ENCODE measurements around the gene NTRK2. TPM values are rescaled to one million over a fixed set of nuclear protein-coding genes. Genes with fewer than 3 reads are reported as not detected.

NTRK2 gene
- total RNA-seq, 2 experiments from 2014 or later = 0.45 to 0.65 TPM

DNA sequence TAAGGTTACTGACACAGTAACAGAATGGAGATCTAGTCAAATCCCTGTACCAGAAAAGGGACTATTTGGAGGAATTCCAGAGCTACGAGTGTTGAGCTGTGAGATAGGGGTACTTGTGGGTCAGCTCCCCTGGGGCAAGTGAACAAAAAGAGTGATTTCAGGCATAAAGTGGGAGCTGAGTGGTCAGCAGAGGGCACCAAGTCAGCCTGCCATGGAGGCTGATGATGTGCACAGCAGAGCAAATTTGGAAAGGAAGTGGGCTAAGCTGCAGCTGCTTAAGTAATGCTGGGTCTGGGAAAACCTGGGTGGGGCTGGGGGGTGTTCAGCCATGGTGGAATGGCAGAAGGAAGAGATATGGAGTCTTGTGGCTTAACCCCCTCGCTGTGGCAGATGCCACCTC lies 327.9 kb downstream of the NTRK2 start:
- CTCF ChIA-PET = interaction anchor here (1.1 kb wide), 1 partner anchor 300 kb away, joined by 3 read pairs; no protein-coding TSS in a partner anchor
- Mint-ChIP-seq H3K4me1 (ENCODE audit: low read depth) (no peaks in the 10 kb centered on the region), H3K27ac (no peak overlapping the region)

GRCh38 chr9:84998639-84999038 lies 329.1 kb downstream of the NTRK2 start:
- H3K27ac Mint-ChIP-seq = no peak overlapping the region
- ChIA-PET POLR2A (no interaction called here), CTCF (no interaction called here)
- H3K36me3 Mint-ChIP-seq = no peaks in the 10 kb centered on the region
- no peak overlapping the region for H3K4me3 Mint-ChIP-seq
- intact Hi-C loops (cut with micrococcal nuclease) = no loop called here
- peaks cover 4% of the 10 kb centered on the region for H3K9me3 Mint-ChIP-seq
- DNase-seq = no peak
- H3K4me1 Mint-ChIP-seq (ENCODE audit: low read depth) = no peaks in the 10 kb centered on the region
- H3K27me3 Mint-ChIP-seq = peaks cover 2% of the 10 kb centered on the region

More for the DNA sequence above, 327.9 kb downstream of the NTRK2 start:
- H3K27me3 Mint-ChIP-seq = peaks cover 2% of the 10 kb centered on the region
- H3K9me3 Mint-ChIP-seq = peaks cover 4% of the 10 kb centered on the region
- POLR2A ChIA-PET = no interaction called here
- no peak for DNase-seq
- intact Hi-C loops (cut with micrococcal nuclease) = no loop called here
- no peaks in the 10 kb centered on the region for H3K36me3 Mint-ChIP-seq
- H3K4me3 Mint-ChIP-seq = no peak overlapping the region

GRCh38 chr9:84999788-85000187 lies 330.3 kb downstream of the NTRK2 start:
- POLR2A ChIA-PET = no interaction called here
- no peak overlapping the region for H3K27ac Mint-ChIP-seq
- DNase-seq = no peak
- H3K4me3 Mint-ChIP-seq = no peak overlapping the region
- CTCF ChIA-PET = no interaction called here
- intact Hi-C loops (cut with micrococcal nuclease) = no loop called here
- peaks cover 4% of the 10 kb centered on the region for H3K9me3 Mint-ChIP-seq
- H3K36me3 Mint-ChIP-seq = no peaks in the 10 kb centered on the region
- H3K27me3 Mint-ChIP-seq = peaks cover 2% of the 10 kb centered on the region
- H3K4me1 Mint-ChIP-seq (ENCODE audit: low read depth) = no peaks in the 10 kb centered on the region

- H3K9me3 Mint-ChIP-seq = peaks cover 4% of the 10 kb centered on the region
- H3K4me3 Mint-ChIP-seq = no peak overlapping the region
- ChIA-PET CTCF (no interaction called here), POLR2A (no interaction called here)
- H3K27ac Mint-ChIP-seq = no peak overlapping the region
- H3K4me1 Mint-ChIP-seq (ENCODE audit: low read depth) = no peaks in the 10 kb centered on the region
- peaks cover 2% of the 10 kb centered on the region for H3K27me3 Mint-ChIP-seq
- no peak for DNase-seq
- H3K36me3 Mint-ChIP-seq = no peaks in the 10 kb centered on the region
- intact Hi-C loops (cut with micrococcal nuclease) = no loop called here
Measured at GRCh38 chr9:85001925-85002324, 332.4 kb downstream of the NTRK2 start.

DNA sequence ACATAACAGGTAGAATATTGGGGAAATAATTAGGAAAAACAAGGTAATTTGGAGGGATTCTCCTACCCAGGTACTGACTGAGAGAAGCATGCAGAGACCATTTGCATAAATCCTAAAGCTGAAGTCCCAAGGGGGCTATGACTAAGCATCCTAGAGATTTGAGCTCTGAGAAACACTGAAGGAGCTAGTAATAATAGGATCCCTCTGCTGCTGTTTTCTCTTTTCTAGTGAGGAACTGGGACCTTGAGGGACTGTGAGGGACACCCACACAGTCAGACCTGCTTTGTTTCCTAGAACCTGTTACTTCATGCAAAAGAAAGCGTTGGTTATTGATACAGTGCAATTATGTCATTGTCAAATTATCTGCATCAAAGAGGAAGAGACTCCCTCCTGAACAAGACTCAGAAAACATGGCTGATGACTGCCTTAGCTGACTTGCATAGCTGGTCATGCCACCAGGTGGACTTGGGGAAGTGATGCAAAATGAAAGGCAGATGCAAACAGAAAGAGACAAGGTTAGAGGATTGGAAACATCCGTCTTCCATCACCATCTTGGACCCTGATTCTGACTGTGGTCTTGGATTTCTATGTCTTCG lies 335.4 kb downstream of the NTRK2 start:
- Mint-ChIP-seq H3K4me3 (no peak overlapping the region), H3K36me3 (no peaks in the 10 kb centered on the region), H3K4me1 (ENCODE audit: low read depth) (no peaks in the 10 kb centered on the region), H3K9me3 (peaks cover 4% of the 10 kb centered on the region), H3K27me3 (no peaks in the 10 kb centered on the region), H3K27ac (no peak overlapping the region)
- intact Hi-C loops (cut with micrococcal nuclease) = no loop called here
- CTCF ChIA-PET = no interaction called here
- no peak for DNase-seq
- POLR2A ChIA-PET = no interaction called here

DNA sequence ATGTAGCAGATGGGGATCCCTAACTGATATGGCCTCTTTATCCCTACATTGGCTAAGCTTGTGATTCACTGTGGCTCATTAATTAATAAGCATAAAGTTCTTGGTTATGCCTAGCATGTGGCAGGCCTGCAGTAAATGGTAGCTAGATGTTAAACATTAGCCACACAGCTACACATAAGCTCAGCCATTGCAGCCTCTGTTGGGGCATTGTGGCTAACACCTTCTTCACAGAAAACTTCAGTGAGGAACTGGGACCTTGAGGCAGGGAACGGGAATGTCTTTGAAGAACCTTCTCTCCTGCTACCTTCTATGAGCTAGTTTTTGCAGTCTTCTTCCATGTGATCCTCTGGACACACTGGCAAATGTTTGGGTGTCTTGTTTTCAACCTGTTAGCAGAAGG lies 338.2 kb downstream of the NTRK2 start:
- Mint-ChIP-seq H3K36me3 (no peaks in the 10 kb centered on the region), H3K9me3 (no peaks in the 10 kb centered on the region), H3K4me1 (ENCODE audit: low read depth) (no peaks in the 10 kb centered on the region), H3K27me3 (no peaks in the 10 kb centered on the region), H3K4me3 (no peak overlapping the region), H3K27ac (no peak overlapping the region)
- POLR2A ChIA-PET = no interaction called here
- DNase-seq = no peak
- CTCF ChIA-PET = no interaction called here
- intact Hi-C loops (cut with micrococcal nuclease) = no loop called here

GRCh38 chr9:85008215-85008614 lies 338.7 kb downstream of the NTRK2 start:
- H3K9me3 Mint-ChIP-seq = no peaks in the 10 kb centered on the region

DNA sequence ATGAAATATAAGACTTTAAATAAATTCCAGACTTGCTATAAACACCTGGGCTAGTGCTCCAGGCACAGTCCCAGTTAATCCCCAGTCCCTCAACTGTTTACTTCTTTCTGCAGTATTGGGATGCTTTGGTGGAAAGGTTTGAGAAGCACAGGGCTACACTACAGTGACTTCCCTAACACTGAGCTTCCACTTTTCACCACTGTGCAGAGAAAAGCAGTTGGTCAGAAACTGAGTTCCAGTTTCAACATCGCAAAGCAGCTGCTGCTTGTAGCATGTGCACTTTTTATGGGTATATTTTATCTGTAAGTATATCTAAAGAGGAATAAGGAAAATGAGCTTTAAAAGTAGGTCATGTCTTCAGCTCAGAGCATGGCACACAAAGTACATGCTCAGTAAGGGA lies 339.7 kb downstream of the NTRK2 start:
- ChIA-PET POLR2A (no interaction called here), CTCF (no interaction called here)
- H3K4me1 Mint-ChIP-seq (ENCODE audit: low read depth) = no peaks in the 10 kb centered on the region
- H3K27ac Mint-ChIP-seq = no peak overlapping the region
- no peaks in the 10 kb centered on the region for H3K36me3 Mint-ChIP-seq
- no peak overlapping the region for H3K4me3 Mint-ChIP-seq
- H3K9me3 Mint-ChIP-seq = no peaks in the 10 kb centered on the region
- intact Hi-C loops (cut with micrococcal nuclease) = no loop called here
- no peak for DNase-seq
- no peaks in the 10 kb centered on the region for H3K27me3 Mint-ChIP-seq

More at GRCh38 chr9:85008215-85008614, 338.7 kb downstream of the NTRK2 start:
- ChIA-PET CTCF (no interaction called here), POLR2A (no interaction called here)
- intact Hi-C loops (cut with micrococcal nuclease) = no loop called here
- Mint-ChIP-seq H3K27ac (no peak overlapping the region), H3K4me3 (no peak overlapping the region), H3K4me1 (ENCODE audit: low read depth) (no peaks in the 10 kb centered on the region), H3K36me3 (no peaks in the 10 kb centered on the region), H3K27me3 (no peaks in the 10 kb centered on the region)
- no peak for DNase-seq

- no peaks in the 10 kb centered on the region for H3K36me3 Mint-ChIP-seq
- no peaks in the 10 kb centered on the region for H3K9me3 Mint-ChIP-seq
- no peak for DNase-seq
- no peaks in the 10 kb centered on the region for H3K27me3 Mint-ChIP-seq
- ChIA-PET CTCF (no interaction called here), POLR2A (no interaction called here)
- no peak overlapping the region for H3K4me3 Mint-ChIP-seq
- no peaks in the 10 kb centered on the region for H3K4me1 Mint-ChIP-seq (ENCODE audit: low read depth)
- intact Hi-C loops (cut with micrococcal nuclease) = no loop called here
- H3K27ac Mint-ChIP-seq = no peak overlapping the region
Measured at GRCh38 chr9:85013703-85014102, 344.2 kb downstream of the NTRK2 start.

DNA sequence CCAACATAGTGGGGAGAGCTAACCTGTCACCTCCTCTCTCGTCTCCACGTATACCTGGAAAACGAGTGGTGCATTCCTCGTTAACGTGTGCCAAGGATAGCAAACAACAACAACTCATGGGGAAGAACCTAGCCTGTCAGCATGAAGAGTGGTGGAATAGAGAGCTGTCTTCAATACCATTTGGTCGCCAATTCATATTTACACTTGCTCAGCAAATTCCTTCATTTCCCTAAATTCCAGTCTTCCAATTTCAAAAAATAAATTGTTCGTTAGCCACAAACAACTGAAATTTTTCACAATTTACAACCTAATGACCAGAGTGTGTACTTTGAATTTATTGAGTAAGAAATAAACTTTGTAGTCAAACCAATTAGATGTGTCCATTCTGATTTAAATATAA lies 344.8 kb downstream of the NTRK2 start:
- Mint-ChIP-seq H3K27ac (no peak overlapping the region), H3K4me1 (ENCODE audit: low read depth) (no peaks in the 10 kb centered on the region), H3K36me3 (no peaks in the 10 kb centered on the region), H3K9me3 (no peaks in the 10 kb centered on the region), H3K27me3 (no peaks in the 10 kb centered on the region), H3K4me3 (no peak overlapping the region)
- intact Hi-C loops (cut with micrococcal nuclease) = no loop called here
- DNase-seq = no peak
- ChIA-PET POLR2A (no interaction called here), CTCF (no interaction called here)

GRCh38 chr9:85016384-85017006 lies 347.0 kb downstream of the NTRK2 start:
- intact Hi-C loops (cut with micrococcal nuclease) = no loop called here
- ChIA-PET POLR2A (no interaction called here), CTCF (no interaction called here)
- Mint-ChIP-seq H3K36me3 (no peaks in the 10 kb centered on the region), H3K9me3 (no peaks in the 10 kb centered on the region), H3K4me1 (ENCODE audit: low read depth) (no peaks in the 10 kb centered on the region), H3K27ac (no peak overlapping the region), H3K4me3 (no peak overlapping the region), H3K27me3 (no peaks in the 10 kb centered on the region)
- DNase-seq = no peak

DNA sequence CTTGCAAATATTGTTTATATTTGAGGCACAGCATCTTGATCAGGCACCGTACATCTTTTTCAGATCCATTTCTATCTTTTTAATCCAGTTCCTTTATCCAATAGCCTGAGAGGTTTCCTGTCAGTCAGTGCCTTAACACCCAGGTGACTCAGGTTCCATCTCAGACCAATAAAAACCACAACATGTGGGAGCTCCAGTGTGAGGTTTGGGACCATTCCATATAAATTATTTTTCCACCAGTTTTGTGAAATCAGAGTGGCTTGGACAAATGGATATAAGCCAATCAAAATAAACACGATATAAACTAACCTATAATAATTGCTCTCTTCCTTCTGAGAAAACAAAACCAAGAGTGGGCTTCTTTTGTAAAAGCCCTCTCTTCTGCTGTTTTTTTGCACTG lies 351.3 kb downstream of the NTRK2 start:
- no peaks in the 10 kb centered on the region for H3K36me3 Mint-ChIP-seq
- H3K27ac Mint-ChIP-seq = no peak overlapping the region
- H3K4me1 Mint-ChIP-seq (ENCODE audit: low read depth) = no peaks in the 10 kb centered on the region
- H3K4me3 Mint-ChIP-seq = no peak overlapping the region
- ChIA-PET CTCF (no interaction called here), POLR2A (no interaction called here)
- H3K27me3 Mint-ChIP-seq = no peaks in the 10 kb centered on the region
- intact Hi-C loops (cut with micrococcal nuclease) = no loop called here
- H3K9me3 Mint-ChIP-seq = no peaks in the 10 kb centered on the region
- no peak for DNase-seq

DNA sequence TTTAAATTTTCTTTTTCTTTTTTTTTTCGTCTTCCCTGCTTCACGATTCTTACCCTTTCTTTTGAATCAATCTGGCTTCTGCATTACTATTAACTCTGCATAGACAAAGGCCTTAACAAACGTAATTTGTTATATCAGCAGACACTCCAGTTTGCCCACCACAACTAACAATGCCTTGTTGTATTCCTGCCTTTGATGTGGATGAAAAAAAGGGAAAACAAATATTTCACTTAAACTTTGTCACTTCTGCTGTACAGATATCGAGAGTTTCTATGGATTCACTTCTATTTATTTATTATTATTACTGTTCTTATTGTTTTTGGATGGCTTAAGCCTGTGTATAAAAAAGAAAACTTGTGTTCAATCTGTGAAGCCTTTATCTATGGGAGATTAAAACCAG lies 352.2 kb downstream of the NTRK2 start:
- ChIA-PET POLR2A (no interaction called here), CTCF (no interaction called here)
- no peaks in the 10 kb centered on the region for H3K9me3 Mint-ChIP-seq
- intact Hi-C loops (cut with micrococcal nuclease) = no loop called here
- H3K27me3 Mint-ChIP-seq = no peaks in the 10 kb centered on the region
- H3K4me3 Mint-ChIP-seq = no peak overlapping the region
- H3K27ac Mint-ChIP-seq = no peak overlapping the region
- DNase-seq = no peak
- no peaks in the 10 kb centered on the region for H3K36me3 Mint-ChIP-seq
- H3K4me1 Mint-ChIP-seq (ENCODE audit: low read depth) = no peaks in the 10 kb centered on the region
